Spinal cord (tissue), 10 donors: ENCODE results near the gene LAMA5. TPM values are rescaled to one million over a fixed set of nuclear protein-coding genes. Genes with fewer than 3 reads are reported as not detected.

Experiments used
- DNase-seq, 6 donors: peaks; one replicate each; pipeline versions ENCODE4 v3.0.0 to v3.0.0-alpha.2; 2013 to 2015; ENCODE audit warnings: low spot score in 6 of 6, low read depth in 4 of 6
- H3K27ac ChIP-seq: one replicate; pipeline ENCODE4 v1.5.1; 2013; ENCODE audit warnings: low read depth, low read length, control low read depth
- H3K27me3 ChIP-seq: one replicate; pipeline ENCODE4 v1.6.1; 2013; ENCODE audit warnings: low read length; ENCODE audit not compliant: control insufficient read depth, insufficient read depth
- H3K36me3 ChIP-seq: one replicate; pipeline ENCODE4 v1.6.1; 2013; ENCODE audit warnings: low read length; ENCODE audit not compliant: control insufficient read depth, insufficient read depth
- H3K4me1 ChIP-seq: one replicate; pipeline ENCODE4 v1.6.1; 2013; ENCODE audit warnings: low read length; ENCODE audit not compliant: control insufficient read depth, insufficient read depth
- H3K4me3 ChIP-seq: one replicate; pipeline ENCODE4 v1.5.1; 2013; ENCODE audit warnings: low read depth, low read length, control low read depth
- H3K9me3 ChIP-seq: one replicate; pipeline ENCODE4 v1.6.1; 2013; ENCODE audit warnings: low read length; ENCODE audit not compliant: control insufficient read depth, insufficient read depth
- WGBS: methylation state at CpG from one replicate; pipeline ENCODE4 v1.1.5; 2013; ENCODE audit warnings: missing lambda C conversion rate; ENCODE audit not compliant: insufficient coverage; 5-methylcytosine and 5-hydroxymethylcytosine counted together
- polyA plus RNA-seq, 2 donors: library from polyadenylated mRNA; unstranded; fragments of 120-200 nt; gene quantifications; one replicate each; pipeline ENCODE4 v1.2.1, GENCODE V29; 2013; ENCODE audit not compliant: insufficient read length in 2 of 2
- total RNA-seq, 2 donors: library from RNA; depleted of rRNA in 1 of 2; stranded (reverse); fragments of 120-200 nt in 1 of 2; fragments of >200 nt in 1 of 2; gene quantifications; one replicate each; pipeline versions ENCODE4 v1.2.3 to v1.2.4, GENCODE V29; 2013 to 2014
- donor health status: healthy.

LAMA5 gene
- total and polyA plus RNA-seq, 4 donors: 15.8 to 86.8 (median 64.8) TPM

DNA sequence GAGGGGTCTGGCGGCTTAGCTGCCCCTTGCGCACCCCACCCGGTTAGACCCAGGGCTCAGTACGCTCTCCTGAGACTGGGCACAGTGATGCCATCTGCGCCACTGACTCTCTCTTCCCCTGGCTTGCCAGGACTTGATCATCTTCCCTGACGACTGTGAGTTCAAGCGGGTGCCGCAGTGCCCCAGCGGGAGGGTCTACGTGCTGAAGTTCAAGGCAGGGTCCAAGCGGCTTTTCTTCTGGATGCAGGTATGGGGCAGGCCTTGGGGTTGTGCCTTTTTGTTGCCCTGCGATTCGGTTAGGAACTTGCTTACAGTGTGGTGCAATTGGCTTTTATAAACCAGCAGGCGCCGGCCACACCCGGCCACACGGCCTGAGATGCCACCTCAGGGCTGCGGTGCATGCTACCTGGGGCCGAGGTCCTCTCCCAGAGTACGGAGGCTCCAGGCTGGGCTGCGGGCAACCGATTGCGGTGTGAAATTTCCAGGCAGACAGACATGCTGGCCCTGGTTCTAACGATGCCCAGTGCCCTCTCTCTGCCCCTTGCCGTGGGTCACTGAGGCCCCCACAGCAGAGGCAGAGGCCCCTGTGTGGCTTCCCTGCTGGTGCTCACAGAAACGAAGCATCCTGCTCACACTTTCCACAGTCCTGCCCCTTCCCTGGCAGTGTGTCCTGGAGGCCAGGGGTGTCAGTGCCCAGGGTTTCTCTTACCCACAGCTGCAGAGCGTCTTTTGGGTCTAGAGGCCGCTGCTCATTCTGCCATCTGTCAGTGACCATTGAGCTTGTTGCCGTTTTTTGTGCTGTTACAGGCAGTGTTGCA lies 62.6 kb downstream of the LAMA5 start:
- Histone ChIP-seq H3K27ac (no peak overlapping the region), H3K36me3 (peaks cover 72% of the 10 kb centered on the region), H3K4me1 (peaks cover 38% of the 10 kb centered on the region), H3K4me3 (peak overlapping the region; percentile 64), H3K9me3 (no peaks in the 10 kb centered on the region), H3K27me3 (no peaks in the 10 kb centered on the region)
- no peak for DNase-seq
- WGBS: 87% methylated on average over 29 of the region's 29 CpGs

GRCh38 chr20:62303340-62304226 lies 63.5 kb downstream of the LAMA5 start:
- Histone ChIP-seq H3K27me3 (no peaks in the 10 kb centered on the region), H3K27ac (no peak overlapping the region), H3K4me3 (peak overlapping the region; percentile 64), H3K36me3 (peaks cover 74% of the 10 kb centered on the region), H3K9me3 (no peaks in the 10 kb centered on the region), H3K4me1 (peaks cover 38% of the 10 kb centered on the region)
- 4% methylated on average over 66 of the region's 66 CpGs for WGBS
- DNase-seq: no peak

DNA sequence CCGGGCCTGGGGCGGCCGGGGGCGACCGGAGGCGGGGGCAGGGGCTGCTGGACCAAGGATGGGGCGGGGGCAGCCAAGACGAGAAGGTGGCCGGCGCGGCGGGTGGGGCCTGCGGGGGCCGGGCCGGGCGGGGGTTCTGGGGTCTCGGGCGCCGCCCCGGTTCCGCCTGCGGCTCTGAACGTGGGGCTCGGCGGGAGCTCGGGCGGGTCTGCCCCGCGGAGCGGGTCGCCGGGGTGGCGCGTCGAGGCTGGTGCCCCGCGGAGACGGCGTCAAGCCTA lies 64.1 kb downstream of the LAMA5 start:
- peak overlapping the region; percentile 64 for H3K4me3 ChIP-seq
- no peak for DNase-seq
- H3K27ac ChIP-seq: no peak overlapping the region
- no peaks in the 10 kb centered on the region for H3K9me3 ChIP-seq
- 0% methylated on average over 39 of the region's 39 CpGs for WGBS
- H3K4me1 ChIP-seq: peaks cover 38% of the 10 kb centered on the region
- no peaks in the 10 kb centered on the region for H3K27me3 ChIP-seq
- peaks cover 74% of the 10 kb centered on the region for H3K36me3 ChIP-seq

DNA sequence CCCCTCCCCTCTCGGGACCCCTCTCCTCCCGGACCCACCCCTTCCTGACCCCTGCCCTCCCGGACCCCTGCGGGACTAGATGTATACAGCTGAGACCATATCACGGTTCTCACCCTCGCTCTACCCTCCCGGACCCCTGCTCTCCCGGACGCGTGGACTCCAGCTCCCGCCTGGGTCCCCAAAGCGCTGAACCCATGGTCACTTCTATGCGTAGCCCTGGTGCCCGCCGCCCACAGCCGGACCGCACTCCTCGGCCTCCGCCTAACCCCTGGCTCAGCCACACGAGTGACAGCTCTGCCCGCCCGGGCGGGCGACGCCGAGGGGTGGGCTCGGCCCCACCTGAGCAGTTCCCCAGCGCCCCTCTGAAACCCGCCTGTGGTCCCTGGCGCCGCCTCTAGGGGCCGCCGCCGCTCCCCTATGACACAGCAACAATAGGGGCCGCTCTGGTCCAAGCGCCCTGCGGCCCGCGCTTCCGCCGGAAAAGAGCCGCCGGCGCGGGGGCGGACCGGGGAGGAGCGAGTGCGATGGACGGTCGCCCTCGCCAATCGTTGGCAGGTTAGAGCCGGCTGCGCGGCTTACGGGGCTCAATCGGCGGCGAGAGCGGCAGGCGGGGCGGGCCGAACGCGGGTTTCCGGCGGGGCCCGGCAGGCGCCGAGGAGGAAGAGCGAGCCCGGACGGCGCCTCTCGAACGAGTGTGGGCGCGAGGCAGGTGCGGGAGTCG lies 64.6 kb downstream of the LAMA5 start, which contains the start of gene ADRM1:
Gene ADRM1 (plus strand): TSS at position 657 of the 721 bp plus-strand sequence. CDS start 572 bp downstream, outside the sequence.
- 0% methylated on average over 81 of the region's 81 CpGs for WGBS
- peak within 1 kb of the TSS; percentile 97 for H3K27ac ChIP-seq
- peaks cover 38% of the 10 kb centered on the region for H3K4me1 ChIP-seq
- no peaks in the 10 kb centered on the region for H3K9me3 ChIP-seq
- DNase-seq: peak; percentile 80 to 99 (median 94)
- peaks cover 74% of the 10 kb centered on the region for H3K36me3 ChIP-seq
- peak within 1 kb of the TSS; percentile 65 for H3K4me3 ChIP-seq
- no peaks in the 10 kb centered on the region for H3K27me3 ChIP-seq

- DNase-seq: peak; percentile 47 to 95 (median 74)
- Histone ChIP-seq H3K9me3 (no peaks in the 10 kb centered on the region), H3K27ac (peak overlapping the region; percentile 97), H3K4me1 (peaks cover 35% of the 10 kb centered on the region), H3K27me3 (no peaks in the 10 kb centered on the region), H3K36me3 (peaks cover 74% of the 10 kb centered on the region), H3K4me3 (peak overlapping the region; percentile 65)
- 4% methylated on average over 21 of the region's 24 CpGs for WGBS
Observed at GRCh38 chr20:62301773-62302340, 65.3 kb downstream of the LAMA5 start.

DNA sequence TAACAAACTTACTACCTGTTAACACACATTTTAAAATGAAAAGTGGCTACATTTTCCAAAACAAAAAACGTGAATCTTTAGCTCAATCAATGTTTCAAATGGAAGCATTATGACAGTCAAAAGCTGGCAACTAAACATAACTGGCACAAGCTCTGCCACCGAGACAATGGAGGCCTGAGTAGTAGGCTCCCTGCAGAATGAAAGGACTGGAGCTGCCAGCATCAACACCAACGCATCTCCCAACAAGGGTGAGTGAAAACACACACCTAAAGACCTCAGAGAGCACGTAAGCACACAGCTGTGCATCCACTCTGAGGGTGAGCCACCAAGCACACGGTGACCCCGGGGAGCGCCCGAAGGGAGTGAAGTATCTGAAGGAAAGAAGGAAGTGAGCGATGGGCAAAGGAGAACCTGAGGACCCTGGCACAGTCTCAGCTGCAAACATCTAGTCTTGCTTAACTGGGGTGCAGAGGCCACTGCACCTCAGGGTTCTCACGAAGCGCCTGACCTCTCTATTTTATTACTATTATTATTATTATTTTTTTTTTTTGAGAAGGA lies 65.9 kb downstream of the LAMA5 start:
- Histone ChIP-seq H3K4me1 (peaks cover 35% of the 10 kb centered on the region), H3K36me3 (peaks cover 70% of the 10 kb centered on the region), H3K27me3 (no peaks in the 10 kb centered on the region), H3K27ac (no peak overlapping the region), H3K9me3 (no peaks in the 10 kb centered on the region), H3K4me3 (no peak overlapping the region)
- 91% methylated on average over 6 of the region's 11 CpGs for WGBS
- DNase-seq: no peak

GRCh38 chr20:62300319-62300718 lies 66.8 kb downstream of the LAMA5 start:
- Histone ChIP-seq H3K27ac (no peak overlapping the region), H3K27me3 (no peaks in the 10 kb centered on the region), H3K4me3 (no peak overlapping the region), H3K4me1 (peaks cover 30% of the 10 kb centered on the region), H3K9me3 (no peaks in the 10 kb centered on the region), H3K36me3 (peaks cover 67% of the 10 kb centered on the region)
- DNase-seq: no peak
- WGBS: 90% methylated on average over 11 of the region's 11 CpGs

DNA sequence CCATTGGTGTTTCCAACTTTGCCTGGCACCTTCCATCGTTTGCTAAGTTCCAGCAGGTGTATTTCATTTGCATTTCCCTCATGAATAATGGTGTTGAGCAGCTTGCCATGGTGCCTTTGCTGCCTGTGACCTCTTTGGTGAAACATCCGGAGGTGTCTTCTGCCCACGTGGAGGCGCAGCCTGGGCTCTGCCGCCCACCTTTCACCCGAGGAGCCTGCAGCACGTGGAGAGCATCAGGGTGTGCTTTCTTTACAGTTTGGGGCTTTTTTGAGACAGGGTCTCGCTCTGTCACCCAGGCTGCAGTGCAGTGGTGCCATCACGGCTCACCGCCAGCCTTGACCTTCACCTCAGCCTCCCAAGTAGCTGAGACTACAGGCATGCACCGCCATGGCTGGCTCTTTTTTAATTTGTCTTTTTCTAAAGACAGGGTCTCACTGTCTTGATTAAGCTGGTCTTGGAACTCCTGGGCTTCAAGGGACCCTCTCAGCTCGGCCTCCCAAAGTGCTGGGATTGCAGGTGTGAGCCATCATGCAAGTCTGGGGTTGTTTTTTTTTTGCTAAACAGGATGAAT lies 67.4 kb downstream of the LAMA5 start:
- Histone ChIP-seq H3K27me3 (no peaks in the 10 kb centered on the region), H3K4me3 (no peak overlapping the region), H3K4me1 (peaks cover 24% of the 10 kb centered on the region), H3K27ac (no peak overlapping the region), H3K9me3 (no peaks in the 10 kb centered on the region), H3K36me3 (peaks cover 67% of the 10 kb centered on the region)
- DNase-seq: no peak
- 84% methylated on average over 12 of the region's 12 CpGs for WGBS
